HT-29 (cell line): ENCODE measurements around the gene ANXA2. TPM values are rescaled to one million over a fixed set of nuclear protein-coding genes. Genes with fewer than 3 reads are reported as not detected.
A peak's percentile ranks its signal among the peaks of the same experiment; 100 is the strongest.

Experiments
- DNase-seq: peaks from one replicate; pipeline ENCODE4 v3.0.0-alpha.2; 2015; ENCODE audit warnings: low spot score
- total RNA-seq: library from RNA; depleted of rRNA; stranded (reverse); fragments of >200 nt; shearing (Covaris generic); gene quantifications from 2 replicates; pipeline ENCODE4 v1.2.3, GENCODE V29; 2014

Gene ANXA2
- total RNA-seq, 1 experiment from 2014 or later, result 1,535 TPM

DNA sequence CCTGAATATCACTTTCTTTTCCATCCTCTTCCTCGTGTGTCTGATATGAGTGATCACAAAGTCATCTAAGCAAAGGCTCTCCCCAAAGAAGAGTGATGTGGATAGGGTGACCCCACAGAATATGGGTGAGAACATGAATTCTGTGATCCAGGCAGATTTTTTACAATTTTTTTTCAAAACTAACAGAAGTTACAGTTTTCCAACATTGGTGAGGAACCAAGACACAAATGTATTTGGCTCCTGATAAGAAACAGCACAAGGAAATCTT is 27.0 kb downstream of the ANXA2 start:
- peak; percentile 50 for DNase-seq

DNA sequence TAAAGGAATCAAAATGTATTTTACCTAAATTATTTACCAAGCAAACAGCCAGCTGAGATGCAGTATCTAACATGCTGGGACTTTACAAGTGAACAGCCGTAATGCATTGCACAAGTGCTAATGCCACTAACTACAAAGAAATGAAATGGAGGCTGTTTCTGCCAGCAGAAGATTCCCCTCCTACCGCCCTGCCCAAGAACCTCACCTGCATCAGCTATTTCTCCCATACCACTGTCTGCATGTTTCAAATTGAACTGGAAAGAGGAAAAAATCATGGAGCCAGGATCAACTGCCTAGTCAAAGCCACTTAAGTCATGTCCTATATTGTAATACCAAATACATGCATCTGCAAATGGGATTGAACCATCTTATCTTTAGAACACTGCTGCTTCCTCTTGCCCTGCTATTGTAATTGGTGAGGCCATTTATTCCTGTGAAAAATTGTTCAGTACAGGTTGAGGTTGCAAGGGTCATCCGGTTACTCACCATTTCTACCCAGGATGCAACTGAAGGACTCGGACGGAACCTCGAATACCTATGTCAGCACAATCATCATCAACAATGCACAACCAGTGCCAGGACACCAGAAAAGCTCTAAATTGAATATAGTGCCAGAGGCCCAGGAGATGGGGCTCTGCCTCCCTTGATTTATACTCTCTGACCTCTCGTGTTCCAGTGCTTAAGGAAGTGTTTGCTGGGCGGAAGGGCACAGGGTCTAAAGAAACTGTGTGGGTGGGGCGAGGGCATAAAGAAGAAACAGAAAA is 27.5 kb downstream of the ANXA2 start:
- peak; percentile 53 for DNase-seq

DNA sequence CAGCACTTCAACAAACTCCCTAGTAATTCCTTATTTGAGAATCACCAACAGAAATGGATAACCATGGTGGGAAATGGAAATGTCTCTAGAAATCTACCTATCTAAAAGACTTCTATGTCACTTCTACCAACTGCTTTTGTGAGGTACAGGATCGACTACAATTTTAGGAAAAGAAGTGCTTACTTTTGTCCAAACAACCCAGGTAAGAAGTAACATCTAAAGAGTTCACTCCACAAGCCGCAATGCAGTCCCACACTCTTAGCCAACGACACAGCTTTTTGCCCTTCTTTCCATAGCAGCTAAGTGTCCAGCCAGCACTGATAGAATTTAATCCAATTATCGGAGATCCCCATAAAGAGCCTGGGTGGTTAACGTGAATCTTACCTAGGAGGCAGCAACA is 28.1 kb downstream of the ANXA2 start:
- no peak for DNase-seq

DNA sequence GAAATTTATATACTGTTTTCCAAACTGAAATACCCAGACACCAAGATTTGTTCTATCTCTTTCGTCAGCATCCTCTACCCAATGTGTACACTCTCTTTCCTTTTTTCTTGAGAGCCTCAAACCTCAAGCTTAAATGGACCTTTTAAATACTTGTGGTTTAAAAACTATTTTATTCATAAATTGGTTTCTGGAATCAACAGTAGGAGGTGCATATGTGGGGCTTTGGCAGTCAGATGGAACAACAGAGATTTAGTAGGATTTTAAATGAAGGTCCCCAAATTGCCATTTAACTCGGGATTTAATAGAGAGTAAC is 33.2 kb downstream of the ANXA2 start:
- no peak for DNase-seq

DNA sequence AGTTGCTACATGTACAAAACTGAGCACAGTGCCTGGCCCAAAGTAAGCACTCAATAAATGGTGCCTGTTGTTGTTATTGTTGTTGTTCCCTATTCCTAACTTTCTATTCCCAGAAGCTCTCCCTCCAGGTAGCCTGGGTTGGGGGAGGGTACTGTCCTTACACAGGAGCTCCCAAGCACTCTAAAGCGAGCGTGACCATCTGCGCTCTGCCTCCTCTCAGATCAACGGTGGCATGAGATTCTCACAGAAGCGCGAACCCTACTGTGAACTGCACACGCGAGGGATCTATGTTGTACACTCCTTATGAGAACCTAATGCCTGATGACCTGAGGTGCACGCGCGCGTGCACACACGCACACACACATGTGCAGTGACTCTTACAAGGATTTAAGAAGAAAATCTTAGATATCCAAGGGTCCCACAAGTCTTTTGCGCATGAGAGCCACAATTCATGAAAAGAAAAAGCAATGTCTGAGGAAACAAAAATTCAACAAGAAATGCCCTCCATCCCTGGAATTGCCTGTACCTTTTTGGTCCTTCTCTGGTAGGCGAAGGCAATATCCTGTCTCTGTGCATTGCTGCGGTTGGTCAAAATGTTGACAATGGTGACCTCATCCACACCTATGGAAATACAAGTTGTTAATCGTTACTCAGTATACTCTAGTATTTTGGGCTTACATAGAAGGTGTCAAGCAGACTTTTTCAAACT is 33.7 kb downstream of the ANXA2 start:
- DNase-seq, result no peak

DNA sequence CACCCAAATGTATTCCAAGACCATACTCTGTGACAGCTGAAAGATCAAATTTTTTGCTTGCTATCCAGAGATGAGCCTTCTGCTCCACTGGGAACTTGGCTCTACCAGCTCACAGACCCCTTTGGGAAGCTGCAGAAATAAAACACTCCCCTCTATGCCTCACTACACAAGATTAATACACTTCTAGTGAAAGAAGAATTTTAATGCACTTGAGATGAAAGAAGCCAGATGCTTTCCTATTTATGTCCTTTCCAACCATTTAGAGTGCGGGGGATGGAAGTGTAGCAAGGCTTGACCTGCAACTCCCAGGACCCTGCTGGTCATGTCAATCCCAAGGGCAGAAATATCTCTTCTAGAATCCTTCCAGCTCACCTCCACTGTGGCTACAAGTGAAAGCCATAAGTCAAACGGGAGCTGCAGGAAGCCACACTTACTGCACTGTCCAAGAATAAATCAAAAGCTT is 34.7 kb downstream of the ANXA2 start:
- no peak for DNase-seq

DNA sequence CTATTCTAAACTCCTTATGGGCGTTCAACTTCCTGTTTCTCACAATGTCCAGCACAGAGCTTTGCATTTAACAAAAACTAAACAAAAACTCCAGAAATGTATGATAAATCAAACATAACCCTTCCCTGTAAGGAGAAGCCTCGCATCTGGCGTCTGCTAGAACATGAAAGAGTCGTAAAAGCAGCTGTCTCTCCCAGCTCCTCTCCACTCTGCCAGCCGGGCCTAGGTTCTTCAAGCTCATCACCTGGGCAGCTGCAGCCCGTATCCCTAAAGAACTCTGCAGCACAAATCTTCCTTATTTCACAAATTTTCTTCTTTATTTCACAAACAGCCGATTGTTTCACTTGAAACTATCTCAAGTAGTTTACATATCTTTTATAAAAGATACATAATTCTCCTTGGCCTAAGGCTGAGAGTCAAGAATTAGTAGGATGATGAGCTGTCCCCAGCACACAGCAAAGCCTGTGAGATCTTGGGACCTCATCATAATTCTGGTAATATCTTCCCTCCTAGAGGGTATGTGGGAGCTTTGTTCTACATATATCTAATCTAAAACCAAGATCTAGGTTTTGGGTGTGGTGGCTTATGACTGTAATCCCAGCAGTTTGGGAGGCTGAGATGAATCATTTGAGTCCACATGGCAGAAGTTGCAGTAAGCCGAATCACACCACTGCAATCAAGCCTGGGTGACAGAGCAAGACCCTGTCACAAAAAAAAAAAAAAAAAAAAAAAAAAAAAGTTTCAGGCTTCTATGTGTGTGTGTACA is 35.3 kb downstream of the ANXA2 start:
- DNase-seq, result no peak

DNA sequence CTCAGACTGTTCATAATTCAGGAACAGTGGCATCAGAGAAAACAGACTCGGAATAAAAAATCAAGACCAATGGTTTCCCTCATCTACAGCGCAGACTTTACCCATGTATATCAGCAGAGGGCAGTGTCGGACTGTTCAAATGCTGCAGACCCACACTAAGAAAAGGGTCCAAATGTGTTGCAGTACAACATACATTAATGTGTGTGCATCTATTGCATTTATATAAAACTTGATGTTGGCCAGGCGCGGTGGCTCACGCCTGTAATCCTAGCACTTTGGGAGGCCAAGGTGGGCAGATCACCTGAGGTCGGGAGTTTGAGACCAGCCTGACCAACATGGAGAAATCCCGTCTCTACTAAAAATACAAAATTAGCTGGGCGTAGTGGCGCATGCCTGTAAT is 38.0 kb downstream of the ANXA2 start:
- DNase-seq, result peak; percentile 76

DNA sequence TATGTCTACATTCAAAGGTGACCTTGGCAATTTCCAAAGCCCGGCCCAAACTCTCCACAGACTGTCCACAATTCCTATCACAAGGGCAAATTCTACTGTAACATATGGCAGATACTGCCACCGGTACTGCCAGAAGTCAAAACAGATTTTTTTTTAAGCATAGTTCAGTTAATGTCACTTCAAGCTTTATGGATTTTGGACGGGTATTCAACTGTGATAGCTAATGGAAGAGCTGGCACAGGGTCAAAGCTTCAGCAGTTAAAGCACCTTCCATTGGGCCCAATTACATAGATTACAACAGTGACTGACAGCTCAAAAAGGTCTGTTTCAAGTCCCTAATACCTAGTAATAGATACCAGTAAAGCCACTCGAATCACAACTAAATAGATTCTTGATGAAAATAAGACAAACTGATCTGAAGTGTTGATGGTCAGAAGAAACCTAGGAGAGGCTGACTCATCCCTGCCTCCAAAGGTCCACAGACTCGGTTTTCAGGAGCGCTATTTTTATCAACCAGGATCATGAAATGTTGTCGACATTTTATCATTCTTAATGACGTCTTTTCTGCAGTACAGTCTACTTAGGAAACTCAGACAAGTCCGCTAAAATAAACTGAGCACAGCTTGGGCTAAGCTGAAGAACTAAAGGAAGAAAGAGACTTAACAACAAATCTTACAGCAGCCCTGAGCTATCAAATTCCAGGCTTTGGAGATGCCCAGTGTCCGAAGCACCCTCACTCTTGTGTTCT is 38.7 kb downstream of the ANXA2 start:
- DNase-seq, result no peak

DNA sequence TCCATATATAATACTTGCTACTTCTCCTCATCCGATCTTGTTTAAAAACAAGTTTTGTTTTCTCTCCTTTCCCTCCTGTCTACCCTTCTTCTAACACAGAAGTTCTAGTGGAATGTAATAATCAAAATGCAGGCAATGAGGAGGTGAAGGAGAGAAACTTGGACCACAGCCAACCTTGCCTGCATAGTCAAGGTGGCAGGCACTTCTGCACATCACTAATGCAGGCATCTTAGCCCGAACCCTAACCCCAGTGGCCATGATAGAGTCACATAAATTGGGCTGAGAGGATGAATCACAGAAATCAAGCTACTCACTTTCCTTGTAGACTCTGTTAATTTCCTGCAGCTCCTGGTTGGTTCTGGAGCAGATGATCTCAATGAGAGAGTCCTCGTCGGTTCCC is 41.0 kb downstream of the ANXA2 start:
- no peak for DNase-seq

DNA sequence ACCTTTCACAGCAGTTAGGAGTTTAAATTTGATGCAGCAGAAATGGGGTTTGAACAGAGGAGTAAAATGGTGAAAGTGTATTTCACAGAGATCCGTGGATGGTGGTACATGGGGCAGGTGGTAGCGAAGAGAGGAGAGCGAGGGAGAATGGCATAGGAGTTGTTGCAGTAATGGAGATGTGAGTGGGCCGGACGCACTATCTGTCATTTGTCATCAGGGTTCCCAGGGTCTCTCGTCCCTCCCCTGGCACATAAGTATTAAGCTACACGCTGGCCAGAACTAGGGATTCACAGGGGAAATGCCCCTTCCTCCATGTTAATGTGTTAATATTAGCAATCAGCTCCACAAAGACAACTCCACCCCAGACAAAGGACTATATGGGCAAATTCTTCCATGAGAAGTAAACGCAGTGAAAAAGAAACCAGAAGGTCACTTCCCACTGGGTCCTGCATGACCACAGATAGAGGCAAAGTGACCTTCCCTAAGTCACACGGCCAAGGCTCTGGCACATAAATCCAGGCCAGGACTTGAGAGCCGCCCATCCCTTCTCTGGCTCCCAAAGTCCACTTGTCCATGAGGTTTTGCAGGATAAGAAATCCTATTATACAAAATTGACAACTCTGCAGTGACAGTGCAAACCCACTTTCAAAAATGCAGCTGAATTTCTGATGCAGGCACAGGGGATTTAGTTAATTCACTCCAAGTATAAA is 42.5 kb downstream of the ANXA2 start:
- DNase-seq, result no peak

DNA sequence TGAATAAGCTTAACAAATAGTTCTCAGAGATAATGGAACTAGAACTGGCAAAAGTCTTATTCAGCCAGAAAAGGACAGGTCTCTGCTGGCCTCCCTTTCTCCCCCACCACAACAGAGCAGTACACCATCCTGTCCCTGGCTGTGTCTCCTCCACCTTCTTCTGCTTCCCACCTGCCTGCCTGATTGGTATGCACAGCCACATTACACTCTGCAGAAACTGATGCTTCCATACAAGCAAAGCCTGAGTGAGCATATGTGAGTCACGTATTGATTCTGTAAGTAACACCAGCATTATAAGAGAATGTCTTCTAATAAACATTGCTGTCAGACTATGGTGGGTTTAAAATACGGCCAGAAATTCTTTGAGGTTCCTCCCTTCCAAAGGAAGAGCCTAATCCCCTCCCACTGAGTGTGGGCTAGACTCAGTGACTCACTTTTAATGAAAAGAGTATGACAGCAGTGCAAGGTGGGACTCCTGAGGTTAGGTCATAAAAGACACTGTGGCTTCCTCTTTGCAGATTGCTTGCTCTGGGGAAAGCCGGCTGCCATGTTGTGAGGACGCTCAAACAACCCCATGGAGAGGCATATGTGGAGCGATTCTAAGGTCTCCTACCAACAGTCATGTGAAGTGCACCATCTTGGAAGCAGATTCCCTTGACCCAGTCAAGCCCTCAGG is 44.4 kb downstream of the ANXA2 start:
- no peak for DNase-seq

DNA sequence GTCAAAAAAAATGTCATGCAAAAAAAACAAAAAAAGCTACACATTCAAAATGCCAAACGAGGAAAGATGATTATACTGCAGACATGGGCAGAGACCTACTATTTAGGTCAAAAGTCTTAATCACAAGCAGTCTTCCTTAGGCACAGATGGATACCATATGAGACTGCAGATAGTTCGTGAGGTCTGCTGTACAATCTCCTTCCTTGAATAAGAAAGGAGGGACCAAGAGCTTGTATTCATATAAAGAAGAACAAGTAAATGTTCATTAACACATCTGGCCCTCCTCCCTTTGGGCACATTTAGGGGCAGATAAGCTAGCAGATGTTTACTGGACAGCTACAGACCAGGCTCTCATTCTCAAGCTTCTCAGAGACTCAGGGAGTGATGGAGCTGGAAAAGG is 45.3 kb downstream of the ANXA2 start:
- DNase-seq, result no peak

DNA sequence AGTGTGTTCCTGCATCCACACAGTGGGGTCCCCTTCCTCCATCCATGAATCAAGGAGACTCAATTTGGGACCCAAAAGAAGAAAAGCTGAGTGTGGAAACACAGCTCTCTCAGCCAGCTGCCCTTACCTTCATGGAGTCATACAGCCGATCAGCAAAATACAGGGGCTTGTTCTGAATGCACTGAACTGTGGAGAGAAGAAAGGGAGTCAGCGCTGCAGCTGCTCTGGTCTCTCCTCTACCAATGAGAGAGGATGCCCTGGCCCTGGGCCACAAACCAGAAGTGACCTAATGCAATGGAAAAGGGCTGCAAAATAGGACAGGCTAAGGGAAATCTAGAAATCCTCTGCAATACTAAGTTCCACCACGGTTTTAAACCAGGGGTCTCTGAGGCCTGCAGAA is 46.7 kb downstream of the ANXA2 start:
- no peak for DNase-seq

DNA sequence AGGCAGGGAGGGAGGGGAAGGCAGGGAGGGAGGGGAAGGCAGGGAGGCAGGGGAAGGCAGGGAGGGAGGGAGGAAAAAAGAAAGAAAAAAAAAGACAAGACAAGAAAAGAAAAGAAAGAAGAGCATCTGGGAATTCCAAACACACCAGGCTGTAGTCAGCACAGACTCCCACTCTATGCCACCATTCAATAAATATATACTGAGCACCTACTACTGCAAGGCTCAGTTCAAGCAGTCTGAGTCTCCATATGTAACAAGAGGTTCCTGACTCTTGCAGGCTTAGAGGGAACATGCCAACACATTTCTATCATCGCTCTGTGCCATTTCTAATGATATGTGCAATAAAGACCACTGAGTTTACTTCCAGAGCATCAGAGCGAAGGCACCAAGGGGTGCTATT is 47.7 kb downstream of the ANXA2 start:
- no peak for DNase-seq

DNA sequence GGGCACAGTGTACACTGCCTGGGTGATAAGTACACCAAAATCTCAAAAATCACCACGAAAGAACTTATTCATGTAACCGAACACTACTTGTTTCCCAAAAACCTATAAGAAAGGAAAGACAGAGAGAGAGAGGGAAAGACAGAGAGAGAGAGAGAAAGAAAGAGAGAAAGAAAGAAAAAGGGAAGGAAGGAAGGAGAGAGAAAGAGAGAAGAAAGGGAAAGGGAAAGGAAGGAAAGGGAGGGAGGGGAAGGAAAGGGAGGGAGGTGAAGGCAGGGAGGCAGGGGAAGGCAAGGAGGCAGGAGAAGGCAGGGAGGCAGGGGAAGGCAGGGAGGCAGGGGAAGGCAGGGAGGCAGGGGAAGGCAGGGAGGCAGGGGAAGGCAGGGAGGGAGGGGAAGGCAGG is 48.2 kb downstream of the ANXA2 start:
- no peak for DNase-seq

DNA sequence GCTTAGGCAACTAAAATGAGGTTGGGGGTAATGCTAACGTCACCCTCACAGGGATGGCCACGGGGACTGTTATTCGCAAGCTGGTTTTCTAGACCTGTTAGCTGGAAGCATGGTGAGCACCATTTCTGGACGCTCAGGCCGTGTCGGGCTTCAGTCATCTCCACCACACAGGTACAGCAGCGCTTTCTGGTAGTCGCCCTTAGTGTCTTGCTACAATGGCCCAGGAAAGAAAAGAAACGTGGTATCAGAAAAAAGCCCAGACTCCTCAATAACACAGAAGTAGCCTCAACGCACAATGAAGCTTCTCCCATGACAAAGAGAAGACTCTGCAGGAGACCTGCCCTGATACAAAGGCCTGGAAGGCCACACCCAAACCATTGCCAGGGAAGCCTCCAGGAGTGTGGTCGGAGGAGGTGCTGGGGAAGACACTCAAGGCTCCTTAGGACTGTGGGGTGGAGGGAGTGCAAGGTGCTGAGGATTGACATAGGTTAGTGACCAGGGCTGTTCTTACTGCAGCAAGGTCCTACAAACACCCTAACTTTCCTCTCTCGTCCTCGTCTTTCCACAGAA is 50.2 kb downstream of the ANXA2 start:
- DNase-seq, result no peak

DNA sequence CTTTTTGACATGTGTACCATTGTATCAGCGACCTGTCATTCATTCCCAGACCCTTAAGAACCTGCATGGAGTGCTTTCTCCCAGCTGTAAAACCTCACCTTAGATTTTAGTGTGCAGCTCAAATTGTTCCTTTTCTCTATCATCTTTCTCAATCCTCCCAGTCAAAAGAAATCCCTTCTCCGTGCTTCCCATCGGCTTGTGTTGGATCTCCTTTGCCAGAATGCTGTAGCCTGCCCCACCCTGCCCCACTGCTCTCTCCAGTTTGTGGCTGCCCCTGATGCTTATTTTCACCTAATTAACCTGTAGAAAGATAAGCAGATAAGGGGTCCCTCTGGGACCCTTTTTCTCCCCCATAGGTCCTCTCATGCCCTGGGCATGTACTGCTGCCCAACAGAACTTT is 51.1 kb downstream of the ANXA2 start:
- no peak for DNase-seq

DNA sequence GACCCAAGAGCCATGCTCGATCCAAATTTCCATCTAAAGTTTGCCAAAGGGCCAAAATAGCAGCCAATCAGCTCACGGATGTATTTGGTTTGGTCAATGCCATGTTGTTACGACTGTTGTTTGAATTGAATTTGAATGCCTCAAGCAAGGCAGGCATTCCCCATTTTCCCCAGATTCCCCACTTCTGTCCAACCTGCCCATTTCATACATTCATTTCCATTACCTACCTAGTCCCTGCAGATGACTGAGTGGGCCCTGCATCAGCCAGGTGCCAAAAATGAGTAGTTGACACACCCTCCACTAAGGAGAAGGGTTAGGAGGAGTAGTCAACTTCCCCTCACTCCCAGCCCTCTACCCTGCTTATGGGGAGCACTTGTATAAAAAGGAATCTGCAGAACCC is 51.7 kb downstream of the ANXA2 start:
- no peak for DNase-seq

DNA sequence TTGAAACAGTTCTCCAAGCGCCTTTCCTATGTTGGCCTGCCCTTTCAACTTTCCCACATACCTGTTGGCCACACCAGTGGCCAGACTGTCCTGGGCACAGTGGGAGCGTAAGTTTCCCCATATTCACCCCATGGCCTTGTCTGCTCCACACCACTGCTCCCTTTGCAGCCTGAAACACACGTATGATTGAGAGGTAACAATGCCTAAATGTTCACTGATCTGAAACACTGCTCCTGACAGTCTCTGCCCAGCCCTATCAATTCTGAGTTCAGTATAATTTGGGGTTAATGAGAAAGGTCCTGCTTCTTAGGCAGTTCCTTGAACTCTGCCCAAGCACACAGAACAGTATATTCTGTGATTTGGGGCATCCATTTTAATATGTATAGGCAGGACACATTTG is 52.2 kb downstream of the ANXA2 start:
- DNase-seq, result no peak

DNA sequence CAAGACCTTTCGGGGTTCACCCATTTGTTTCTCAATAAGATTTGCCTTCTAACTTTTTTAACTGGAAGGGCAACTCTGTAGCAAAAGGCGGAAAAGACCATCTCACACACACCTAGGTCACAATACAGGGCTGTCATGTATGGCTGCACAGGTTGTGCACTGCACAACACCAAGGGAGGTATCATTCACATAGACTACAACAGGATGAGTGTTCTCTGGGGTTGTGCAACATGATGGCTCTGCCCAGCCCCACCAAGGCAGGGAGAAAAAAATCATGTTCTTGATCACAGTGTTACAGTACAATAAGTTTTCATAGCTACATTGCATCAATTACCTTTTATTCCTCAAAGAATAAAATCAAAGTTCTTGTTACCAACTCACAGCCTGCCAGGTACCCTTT is 52.8 kb downstream of the ANXA2 start:
- DNase-seq, result no peak
